ENCODE data around the gene DCDC1. TPM values are rescaled to one million over a fixed set of nuclear protein-coding genes. Genes with fewer than 3 reads are reported as not detected.

The DCDC1 gene
- total RNA-seq, 6 experiments from 2014 or later: not detected

- no peaks in the 10 kb centered on the region for H3K27me3 Mint-ChIP-seq (ENCODE audit: insufficient read depth)
- peaks cover 26% of the 10 kb centered on the region for H3K9me3 Mint-ChIP-seq
- no peak overlapping the region for H3K4me3 Mint-ChIP-seq
- H3K36me3 Mint-ChIP-seq (ENCODE audit: low read depth): no peaks in the 10 kb centered on the region; the same call in 1 of the 2 replicates
- TF ChIP-seq CTCF (IDR thresholded peaks at IDR 0.05): no peak
- DNase-seq: no peak
- H3K4me1 Mint-ChIP-seq (ENCODE audit: low read depth): no peaks in the 10 kb centered on the region
- H3K27ac Mint-ChIP-seq: no peak overlapping the region
These were observed 276.9 kb downstream of the DCDC1 start for GRCh38 chr11:31092638-31093037.

- Mint-ChIP-seq H3K4me3 (no peak overlapping the region), H3K9me3 (peaks cover 20% of the 10 kb centered on the region), H3K27ac (no peak overlapping the region), H3K4me1 (ENCODE audit: low read depth) (no peaks in the 10 kb centered on the region), H3K36me3 (ENCODE audit: low read depth) (no peaks in the 10 kb centered on the region; the same call in 1 of the 2 replicates), H3K27me3 (ENCODE audit: insufficient read depth) (no peaks in the 10 kb centered on the region)
- no peak for TF ChIP-seq CTCF (IDR thresholded peaks at IDR 0.05)
- no peak for DNase-seq
These were observed 280.4 kb downstream of the DCDC1 start for GRCh38 chr11:31089117-31089516.

GRCh38 chr11:31069447-31070205, 299.9 kb downstream of the DCDC1 start:
- Mint-ChIP-seq H3K4me3 (no peak overlapping the region), H3K27me3 (ENCODE audit: insufficient read depth) (no peaks in the 10 kb centered on the region), H3K27ac (no peak overlapping the region), H3K4me1 (ENCODE audit: low read depth) (no peaks in the 10 kb centered on the region), H3K9me3 (peaks cover 26% of the 10 kb centered on the region), H3K36me3 (ENCODE audit: low read depth) (no peaks in the 10 kb centered on the region)
- DNase-seq: no peak
- no peak for TF ChIP-seq CTCF (IDR thresholded peaks at IDR 0.05)

GRCh38 chr11:31060880-31061279, 308.7 kb downstream of the DCDC1 start:
- TF ChIP-seq CTCF (IDR thresholded peaks at IDR 0.05): no peak
- peaks cover 12% of the 10 kb centered on the region for H3K9me3 Mint-ChIP-seq
- H3K36me3 Mint-ChIP-seq (ENCODE audit: low read depth): no peaks in the 10 kb centered on the region
- no peak overlapping the region for H3K4me3 Mint-ChIP-seq
- no peaks in the 10 kb centered on the region for H3K27me3 Mint-ChIP-seq (ENCODE audit: insufficient read depth)
- H3K27ac Mint-ChIP-seq: no peak overlapping the region
- no peaks in the 10 kb centered on the region for H3K4me1 Mint-ChIP-seq (ENCODE audit: low read depth)
- DNase-seq: no peak

- H3K36me3 Mint-ChIP-seq (ENCODE audit: low read depth): no peaks in the 10 kb centered on the region
- no peaks in the 10 kb centered on the region for H3K27me3 Mint-ChIP-seq (ENCODE audit: insufficient read depth)
- no peaks in the 10 kb centered on the region for H3K4me1 Mint-ChIP-seq (ENCODE audit: low read depth)
These were observed 310.0 kb downstream of the DCDC1 start for GRCh38 chr11:31059529-31059928.

More at GRCh38 chr11:31059529-31059928, 310.0 kb downstream of the DCDC1 start:
- no peak for DNase-seq
- H3K27ac Mint-ChIP-seq: no peak overlapping the region
- no peak overlapping the region for H3K4me3 Mint-ChIP-seq
- peaks cover 21% of the 10 kb centered on the region for H3K9me3 Mint-ChIP-seq
- no peak for TF ChIP-seq CTCF (IDR thresholded peaks at IDR 0.05)
